IPS DF 19.7 (cell line): ENCODE data around the gene GRAMD1B.
"Not testable (repeated sequence)": the region's sequence is repeated elsewhere in the genome, so short reads cannot be mapped to it uniquely, and the experiment has no call there.

Source experiments
- DNase-seq: peaks from one replicate; pipeline ENCODE4 v3.0.0-alpha.2; 2013; ENCODE audit warnings: low read depth, low spot score

The GRAMD1B gene

DNA sequence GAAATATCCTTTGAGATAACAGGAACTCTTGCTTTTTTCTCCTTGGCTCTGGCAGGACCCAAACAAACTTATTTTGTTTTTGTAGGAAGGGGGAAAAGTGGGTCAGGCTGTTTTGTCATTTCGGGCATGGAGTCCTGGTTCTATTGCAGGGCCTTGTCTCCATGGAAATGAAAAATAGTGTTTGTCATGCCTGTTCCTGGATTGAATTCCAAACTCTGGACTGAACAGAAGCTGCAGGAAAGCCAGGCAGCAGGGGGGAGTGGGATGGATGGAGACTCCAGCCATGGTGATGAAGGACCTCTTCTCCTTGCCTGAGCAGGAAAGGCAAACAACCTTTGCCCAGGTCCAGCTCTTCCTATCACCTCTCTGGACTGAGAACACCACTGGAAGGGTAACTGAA is 137.4 kb downstream of the GRAMD1B start:
- DNase-seq: no peak

DNA sequence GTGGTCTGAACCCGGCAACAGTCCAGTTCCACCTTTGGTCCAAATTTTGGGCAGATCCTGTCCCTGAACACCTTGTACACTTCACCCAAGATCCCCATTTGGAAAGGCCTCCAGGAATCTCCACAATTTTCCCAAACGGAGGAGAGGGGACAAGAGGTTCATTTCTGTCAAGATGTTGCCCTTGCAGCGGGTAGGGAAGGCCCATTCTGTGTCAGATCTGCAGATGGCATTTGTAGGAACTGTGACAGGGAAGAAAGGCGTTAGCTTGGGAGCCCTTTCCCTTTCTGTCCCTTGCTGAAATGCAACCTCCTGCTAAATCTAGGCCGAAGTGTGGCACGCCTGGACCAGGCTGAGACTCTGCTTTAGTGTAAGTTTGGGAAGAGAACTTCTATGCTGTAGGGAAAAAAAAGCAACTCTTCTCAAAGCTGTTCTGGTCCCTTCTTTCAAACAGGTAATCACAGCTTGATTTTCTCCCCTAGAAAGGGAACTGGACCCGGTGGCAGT is 138.3 kb downstream of the GRAMD1B start:
- no peak for DNase-seq

DNA sequence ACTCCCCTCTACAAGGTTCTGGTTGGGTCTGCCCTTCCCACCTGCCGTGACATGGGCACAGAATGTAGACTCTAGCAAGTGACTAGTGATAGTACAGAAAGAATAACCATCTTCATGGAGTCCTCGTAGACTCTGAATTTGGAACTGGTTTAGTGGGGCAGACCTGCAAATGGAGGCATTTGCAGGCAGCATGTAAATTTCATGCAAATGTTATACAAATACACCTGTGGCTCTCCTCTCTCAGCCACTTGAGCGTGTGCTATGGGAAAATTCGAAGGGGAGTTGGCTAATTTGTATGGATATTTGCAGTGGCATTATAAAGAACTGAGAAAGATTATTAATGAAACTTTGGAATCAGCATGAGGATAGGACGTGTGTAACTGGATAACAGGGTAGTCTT is 139.3 kb downstream of the GRAMD1B start:
- DNase-seq: no peak

DNA sequence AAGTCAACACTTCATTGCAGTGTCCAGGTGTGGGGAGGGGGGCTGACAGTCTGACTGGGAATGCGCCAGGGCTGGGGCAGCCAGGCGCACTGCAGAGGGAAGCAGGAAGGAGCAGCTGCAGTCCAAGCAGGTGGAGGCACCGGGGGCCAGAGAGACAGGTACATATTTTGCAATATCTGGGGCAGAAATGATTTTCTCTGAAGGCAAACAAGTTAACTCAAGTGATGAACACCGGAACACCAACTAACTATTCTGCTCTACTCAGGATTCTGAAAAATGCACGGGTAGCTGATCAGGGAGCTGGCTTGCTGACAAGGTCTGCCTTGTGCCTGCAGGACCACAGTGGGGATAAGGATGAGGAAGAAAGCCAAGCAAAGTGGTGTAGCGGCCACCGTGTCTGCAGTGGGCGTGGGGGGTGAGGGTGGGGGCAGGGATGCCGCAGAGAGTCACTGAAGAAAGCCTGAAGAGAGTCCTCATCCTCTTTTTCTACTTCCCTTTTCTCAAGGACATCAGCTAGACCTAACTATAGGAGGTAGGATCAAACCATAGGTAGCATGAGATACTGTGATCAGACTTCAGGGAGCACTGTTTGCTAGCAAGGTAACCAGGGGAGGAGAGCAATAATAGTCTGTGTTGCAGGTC is 141.0 kb downstream of the GRAMD1B start:
- no peak for DNase-seq

DNA sequence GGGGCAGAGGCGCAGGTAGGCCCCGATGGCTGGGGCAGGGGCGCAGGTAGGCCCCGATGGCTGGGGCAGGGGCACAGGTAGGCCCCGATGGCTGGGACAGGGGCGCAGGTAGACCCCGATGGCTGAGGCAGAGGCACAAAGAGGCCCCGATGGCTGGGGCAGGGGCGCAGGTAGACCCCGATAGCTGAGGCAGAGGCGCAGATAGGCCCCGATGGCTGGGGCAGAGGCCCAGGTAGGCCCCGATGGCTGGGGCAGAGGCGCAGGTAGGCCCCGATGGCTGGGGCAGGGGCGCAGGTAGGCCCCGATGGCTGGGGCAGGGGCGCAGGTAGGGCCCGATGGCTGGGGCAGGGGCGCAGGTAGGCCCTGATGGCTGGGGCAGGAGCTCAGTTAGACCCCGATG is 142.7 kb downstream of the GRAMD1B start:
- DNase-seq: not testable (repeated sequence)

DNA sequence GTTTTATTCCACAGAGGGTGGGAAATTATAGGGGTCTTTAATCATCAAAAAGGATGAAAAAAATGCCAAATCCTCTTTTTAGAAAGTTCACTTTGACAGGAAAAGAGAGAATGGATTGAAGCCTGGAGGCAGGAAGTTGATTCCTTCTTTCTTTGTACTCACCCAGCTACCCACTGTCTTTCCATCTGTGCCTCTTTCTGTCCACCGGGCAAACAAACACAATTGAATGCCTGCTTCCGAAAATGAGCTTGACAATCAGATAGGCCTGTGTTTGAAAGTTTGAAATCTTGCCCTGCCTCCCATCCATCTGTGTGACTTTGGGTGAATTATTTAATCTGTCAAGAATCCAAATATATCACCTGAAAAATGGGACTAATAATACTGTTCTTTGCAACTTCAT is 143.2 kb downstream of the GRAMD1B start:
- no peak for DNase-seq

DNA sequence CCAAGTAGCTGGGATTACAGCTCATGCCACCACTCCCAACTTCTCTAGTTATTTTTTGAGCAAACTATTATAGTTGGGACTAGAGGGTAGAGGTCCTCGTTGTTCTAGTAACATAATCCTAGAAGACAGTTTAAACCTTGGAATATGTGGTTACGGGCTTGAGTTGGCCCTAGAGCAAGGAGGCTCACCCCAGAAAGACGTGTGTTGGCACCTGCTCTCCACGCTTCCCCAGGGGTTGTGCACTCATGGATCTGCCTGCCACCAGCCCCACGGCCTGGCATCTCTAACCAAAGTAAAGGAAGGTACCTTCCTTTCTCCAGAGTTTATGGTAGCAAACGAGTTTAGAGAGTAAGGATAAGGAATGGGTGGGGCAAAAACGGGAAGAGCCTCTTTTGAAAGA is 145.4 kb downstream of the GRAMD1B start:
- DNase-seq: no peak

DNA sequence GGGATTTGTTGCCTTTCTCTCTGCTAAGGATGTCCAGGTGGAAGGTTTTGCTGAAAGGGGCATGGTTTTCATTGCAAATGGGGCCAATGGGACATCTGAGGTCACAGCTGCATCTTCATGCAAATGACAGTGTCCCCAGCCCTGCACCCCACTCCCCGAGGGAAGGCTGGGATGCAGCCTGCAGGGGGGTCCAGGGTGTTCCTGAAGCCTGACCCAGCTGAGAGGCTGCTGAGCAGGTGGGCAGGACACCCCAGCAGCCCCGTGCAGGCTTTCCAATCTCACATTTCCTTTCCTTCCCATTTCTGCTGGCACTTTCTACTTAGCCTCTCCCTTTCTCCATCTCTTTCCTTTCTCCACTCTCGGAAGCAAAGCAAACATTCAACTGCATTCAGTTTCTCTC is 146.0 kb downstream of the GRAMD1B start:
- no peak for DNase-seq

DNA sequence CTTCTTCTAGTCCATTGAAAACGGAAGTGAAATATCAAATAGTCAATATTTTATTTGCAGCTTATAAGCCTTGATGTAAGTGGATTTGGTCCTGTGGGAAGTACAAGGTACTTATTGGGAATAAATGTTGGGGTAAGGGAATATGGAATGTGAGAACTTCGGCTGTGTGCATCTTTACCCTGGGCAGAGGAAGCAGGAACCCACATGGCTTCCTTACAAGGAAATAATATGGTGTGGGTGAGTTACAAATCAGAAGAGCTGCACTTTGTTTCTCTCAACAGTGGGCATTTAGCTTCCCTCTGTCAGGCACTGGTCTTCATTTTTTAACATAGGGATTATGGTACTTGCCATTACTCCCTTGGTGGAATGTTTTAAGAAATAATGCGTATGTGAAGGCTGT is 146.4 kb downstream of the GRAMD1B start:
- no peak for DNase-seq

DNA sequence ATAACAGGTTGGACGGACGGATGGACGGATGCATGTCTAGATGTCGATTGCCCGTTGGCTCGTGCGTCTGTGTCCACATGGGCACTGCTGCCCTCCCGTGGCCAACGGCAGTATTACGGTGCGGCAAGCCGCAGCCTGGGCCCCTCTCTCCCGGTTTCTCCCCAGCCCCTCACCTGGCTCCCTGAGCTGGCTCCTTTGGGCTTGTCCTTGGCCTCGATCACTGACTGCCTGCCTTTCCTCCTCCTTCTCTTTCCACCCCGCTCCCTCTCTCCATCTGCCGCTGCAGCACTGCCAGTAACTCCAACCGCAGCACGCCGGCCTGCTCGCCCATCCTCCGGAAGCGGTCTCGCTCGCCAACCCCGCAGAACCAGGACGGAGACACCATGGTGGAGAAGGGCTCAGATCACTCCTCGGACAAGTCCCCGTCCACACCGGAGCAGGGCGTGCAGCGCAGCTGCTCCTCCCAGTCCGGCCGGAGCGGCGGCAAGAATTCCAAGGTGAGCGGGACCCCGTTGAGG is 147.1 kb downstream of the GRAMD1B start:
- DNase-seq: no peak

DNA sequence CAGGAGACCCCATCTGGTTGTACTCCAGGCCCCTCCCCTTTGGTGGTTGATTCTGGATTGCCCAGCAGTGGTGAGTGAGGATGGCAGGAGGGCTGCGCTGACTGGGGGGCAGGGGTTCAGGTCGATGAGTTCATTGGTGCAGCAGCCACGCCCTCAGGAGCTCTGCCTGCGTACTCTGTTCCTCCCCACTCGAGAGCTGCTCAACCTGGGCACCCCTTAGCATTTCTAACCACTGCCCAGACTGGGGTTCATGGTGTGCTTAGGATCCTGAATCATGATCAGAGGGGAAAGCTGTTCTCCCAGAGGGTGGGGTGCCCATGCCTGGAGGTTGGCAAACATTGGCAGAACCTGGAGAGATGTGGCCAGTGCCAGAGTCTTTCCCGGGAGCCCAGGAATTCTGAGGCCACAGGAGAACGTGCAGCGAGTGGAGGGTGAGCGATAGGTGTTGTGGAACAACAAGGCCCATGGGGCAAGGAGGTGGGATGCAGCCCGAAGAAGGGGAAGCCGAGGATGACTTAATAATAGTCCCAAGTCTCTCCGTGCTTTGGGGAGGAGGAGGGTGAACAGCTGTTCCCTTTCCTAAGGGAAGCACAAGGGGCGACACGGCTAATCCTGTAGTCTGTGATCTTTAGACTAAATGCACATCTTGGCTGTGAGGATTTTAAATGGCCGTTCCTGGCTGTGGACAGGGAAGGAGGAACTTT is 148.9 kb downstream of the GRAMD1B start:
- no peak for DNase-seq

DNA sequence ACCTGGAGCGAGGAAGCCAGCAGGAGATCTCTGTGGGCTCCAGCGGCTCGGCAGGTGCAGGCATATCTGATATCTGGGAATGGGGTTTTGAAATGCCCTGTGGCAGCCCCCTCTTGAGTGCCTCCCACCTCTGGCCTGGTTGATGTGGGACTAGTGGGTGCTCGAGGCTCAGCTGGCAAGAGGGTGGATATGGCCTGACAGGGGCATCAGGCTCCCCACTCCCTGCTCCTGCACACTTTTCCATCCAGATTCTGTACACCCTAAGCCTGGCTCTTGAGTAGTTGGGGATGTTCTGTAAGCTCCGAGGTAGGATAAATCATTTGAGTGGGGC is 149.4 kb downstream of the GRAMD1B start:
- DNase-seq: no peak

DNA sequence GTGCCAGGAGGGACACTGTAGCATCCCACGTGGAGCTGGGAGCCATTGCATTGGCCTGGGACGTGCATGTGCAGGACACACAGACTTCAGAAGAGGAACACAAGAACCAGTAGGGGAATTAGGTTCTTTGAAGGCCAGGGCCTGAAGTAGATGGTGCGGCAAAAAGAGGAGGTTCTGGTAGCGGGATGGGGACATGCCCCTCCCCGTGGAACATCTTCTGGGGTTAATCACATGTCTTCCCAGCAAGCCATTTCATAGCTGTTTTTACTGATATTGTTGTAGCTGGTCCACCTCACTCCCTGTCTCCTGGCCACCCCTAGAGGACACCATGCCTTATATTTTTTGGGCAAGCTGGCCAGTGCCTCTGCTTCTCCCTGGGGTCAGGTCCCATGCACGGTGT is 150.1 kb downstream of the GRAMD1B start:
- DNase-seq: no peak

DNA sequence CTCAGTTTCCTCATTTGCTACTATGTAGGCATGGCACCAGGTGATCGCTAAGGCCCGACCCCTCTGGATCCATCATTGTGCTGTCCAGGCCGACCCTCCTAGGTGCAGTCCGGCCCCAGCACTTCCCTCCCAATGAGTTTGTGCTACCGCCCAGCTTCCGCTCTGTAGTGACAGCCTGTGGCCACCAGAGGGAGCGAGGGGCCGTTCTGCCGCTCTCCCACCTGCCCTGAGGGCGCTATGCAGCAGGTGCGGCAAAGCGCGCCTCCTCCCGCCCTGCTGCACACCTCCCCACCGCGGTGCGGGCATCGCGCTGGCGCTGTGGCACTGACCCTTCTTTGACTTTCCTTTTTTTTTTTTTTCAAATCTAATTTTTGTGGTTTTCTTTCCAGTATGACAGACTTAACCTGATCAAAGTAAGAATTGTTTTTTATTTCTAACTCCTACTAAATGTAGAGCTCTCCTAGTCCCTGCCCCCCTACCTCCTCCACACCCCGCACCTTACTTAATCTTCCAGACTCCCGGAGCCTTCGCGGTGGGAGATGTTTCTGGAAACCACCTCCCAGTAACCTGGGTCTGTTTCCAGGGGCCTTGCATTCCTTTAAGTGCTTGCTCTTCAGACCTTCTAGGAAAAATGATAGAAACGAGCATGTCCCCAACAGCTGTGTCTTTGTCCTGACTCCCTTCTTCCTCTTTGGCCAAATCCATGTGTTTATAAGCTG is 150.6 kb downstream of the GRAMD1B start:
- peak; percentile 38 for DNase-seq

DNA sequence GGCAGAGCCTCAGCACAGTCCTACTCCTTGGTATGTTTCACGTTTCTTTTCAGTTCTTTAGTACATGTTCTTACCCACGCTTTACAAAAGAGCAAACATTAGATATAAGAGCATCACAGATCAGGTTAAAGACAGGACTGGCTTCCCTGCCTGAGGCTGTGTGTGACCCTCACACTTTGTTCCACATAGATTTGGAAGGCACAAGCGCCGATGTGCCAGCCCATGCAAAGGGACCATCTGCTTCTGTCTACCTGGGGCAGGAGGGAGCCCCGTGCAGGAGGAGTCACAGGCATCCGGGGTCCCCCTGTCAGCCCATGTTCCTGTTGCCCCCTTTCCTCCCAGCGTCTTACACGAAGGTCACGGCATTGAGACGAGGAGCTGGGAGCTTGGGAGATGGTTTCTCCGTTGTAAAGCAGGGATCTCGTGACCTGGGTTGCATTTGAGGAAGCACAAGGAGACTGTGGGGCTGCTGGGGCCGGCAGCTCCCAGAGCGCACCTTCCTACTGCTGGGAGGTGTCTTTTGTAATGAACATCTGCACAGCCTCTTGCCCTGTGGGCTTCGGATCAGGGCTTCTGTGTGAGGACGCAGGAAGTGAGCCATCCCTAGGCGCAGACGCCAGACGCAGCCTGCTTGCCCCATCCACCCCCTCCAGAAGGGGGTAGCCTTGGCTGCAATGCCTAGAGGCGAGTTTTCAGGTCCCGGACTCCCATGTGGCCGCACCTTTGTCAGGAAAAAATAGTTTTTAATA is 151.8 kb downstream of the GRAMD1B start:
- DNase-seq: no peak

DNA sequence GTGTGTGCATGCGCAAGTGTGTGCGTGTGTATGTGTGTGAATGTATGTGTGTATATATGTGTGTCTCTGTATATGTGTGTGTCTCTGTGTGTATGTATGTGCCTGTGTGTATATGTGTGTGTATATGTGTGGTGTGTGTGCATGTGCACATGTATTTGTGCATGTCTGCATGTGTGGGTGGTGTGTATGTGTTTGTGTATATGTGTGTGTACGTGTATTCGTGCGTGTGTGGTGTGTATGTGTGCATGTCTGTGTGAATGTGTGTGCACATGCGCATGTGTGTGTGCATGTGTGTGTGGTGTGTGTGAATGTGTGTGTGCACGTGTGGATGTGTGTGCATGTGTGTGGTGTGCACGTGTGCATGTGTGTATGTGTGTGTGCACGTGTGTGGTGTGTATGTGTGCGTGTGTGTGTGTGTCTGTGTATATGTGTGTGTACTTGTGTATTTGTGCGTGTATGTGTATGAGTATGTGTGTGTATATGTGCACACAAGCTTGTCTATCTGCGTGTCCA is 153.0 kb downstream of the GRAMD1B start:
- DNase-seq: no peak

DNA sequence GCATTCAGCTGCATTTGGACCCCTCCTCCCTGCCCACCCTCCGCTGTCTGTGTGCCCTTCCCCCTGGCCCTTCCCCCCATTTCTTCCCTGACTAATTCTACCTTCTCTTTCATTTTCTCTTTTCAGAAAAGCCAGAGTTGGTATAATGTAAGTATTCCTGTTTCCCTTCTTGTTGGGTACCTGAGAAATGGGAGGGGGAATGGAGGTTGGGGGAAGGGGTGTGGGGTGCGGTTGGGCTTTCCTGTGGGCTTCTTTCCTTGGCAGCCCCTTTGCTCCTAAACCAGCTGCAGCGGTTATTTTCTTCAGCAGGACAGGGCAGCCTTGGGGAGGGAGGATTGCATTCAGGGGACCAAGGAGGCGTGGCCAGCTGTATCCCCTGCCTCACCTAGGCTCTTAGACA is 154.1 kb downstream of the GRAMD1B start:
- DNase-seq: no peak

DNA sequence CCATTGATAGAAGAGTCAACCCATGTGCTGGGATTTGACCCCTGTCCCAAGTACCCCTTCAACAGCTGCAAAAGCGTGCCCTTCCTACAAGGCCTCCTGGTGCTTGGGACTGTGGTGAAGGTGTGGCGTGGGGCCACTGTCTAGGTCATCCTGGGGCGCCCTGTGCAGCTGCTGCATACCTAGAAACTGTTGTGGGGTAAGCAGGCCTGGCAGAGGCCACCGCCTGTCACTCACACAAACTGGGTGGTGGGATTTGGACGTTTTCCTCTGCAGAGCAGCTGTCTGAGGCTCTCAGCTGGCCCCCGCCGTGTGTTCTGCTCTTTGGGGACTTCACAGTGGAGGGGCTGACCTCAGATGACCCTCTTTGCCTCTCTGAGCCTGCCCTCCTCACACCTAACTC is 154.7 kb downstream of the GRAMD1B start:
- DNase-seq: no peak

DNA sequence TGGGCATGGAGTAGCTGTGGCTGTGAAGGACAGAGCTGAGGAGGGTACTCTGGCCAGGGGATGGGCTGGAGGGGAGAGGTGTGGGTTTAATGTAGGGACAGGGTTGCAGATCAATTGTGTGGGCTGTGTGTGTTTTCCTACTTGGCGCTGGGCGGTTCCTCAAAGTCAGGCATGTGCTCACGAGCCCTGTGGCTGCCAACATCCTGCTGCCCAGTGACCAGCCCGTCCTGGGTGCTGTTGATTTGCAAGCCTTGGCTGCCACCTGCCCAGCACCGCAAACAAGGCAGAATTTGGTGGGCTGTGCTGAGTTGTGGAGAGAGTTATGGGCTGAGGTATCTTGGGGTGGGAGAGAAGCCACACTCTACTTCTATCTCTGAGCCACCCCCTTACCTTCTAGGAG is 155.1 kb downstream of the GRAMD1B start:
- DNase-seq: no peak

DNA sequence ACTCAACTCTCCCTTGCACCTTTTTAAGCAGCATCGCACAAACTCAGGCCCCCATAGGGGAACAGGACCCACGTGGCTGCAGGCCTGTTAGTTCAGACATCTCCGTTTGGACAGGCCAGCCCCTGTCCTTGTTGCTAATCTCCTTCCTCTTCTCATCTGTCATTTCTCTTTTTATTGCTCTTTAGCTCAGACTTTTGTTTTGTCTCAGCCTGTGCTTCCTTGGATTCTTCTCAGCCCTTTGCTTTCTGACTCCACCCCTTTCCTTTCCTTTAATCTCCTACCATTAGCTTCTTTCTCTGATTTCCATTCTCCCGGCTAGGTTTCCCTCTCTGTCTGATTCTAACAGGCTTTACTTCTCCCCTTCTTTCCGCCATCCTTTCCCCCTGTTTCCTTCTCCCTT is 155.6 kb downstream of the GRAMD1B start:
- no peak for DNase-seq

DNA sequence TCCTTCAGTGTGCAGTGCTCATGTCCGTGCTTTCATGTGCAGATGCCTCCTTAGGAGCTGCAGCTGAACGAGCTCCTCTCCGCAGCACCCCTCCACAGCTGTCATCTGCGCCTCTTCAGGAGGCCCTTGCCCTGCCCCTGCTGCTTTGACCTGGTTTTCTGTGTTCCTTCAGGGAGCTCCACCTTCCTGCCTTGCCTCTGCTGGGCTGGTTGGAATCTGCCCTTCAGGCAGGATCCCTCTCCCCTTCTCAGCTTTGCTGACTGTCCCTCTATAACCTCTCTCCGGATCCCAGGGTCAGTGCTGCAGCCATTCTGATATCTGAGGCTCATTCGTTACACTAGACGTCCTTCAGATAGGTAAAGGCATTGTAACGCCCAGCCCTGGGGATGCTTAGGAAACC is 156.5 kb downstream of the GRAMD1B start:
- no peak for DNase-seq

DNA sequence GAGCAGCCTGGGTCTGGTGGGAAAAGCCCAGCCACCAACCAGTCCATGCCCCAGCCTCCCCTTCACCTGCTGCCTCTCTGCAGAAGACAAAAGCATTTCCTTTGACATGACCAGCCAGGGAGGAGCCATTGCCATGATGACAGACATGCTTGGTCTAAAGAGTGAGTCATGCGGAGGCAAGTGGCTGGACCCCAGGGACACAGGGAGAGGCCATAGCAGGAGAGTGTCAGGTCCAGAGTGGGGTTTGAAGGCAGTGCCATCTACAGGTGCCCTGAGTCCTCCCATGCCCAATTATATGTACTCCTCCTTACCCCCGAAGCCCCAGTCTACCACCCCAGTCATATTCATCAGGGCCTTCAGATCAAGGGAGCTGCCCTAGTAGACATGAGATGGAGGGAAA is 157.0 kb downstream of the GRAMD1B start:
- DNase-seq: no peak
